IgD-negative memory B cell (primary cell): Measurements from ENCODE around the gene SHISA3. TPM values are rescaled to one million over a fixed set of nuclear protein-coding genes. Genes with fewer than 3 reads are reported as not detected.

Source experiments
- H3K27ac Mint-ChIP-seq, 3 donors: one replicate each; pipeline ENCODE4 v1.8.0; 2020 to 2022; ENCODE audit warnings: mild to moderate bottlenecking in 3 of 3, mixed read lengths in 3 of 3, moderate library complexity in 1 of 3
- H3K27me3 Mint-ChIP-seq: one replicate; pipeline ENCODE4 v1.8.0; 2021; ENCODE audit warnings: mixed read lengths
- H3K36me3 Mint-ChIP-seq: one replicate; pipeline ENCODE4 v1.8.0; 2020; ENCODE audit warnings: mild to moderate bottlenecking, mixed read lengths
- H3K4me1 Mint-ChIP-seq, 3 donors: one replicate each; pipeline ENCODE4 v1.8.0; 2020 to 2022; ENCODE audit warnings: mixed read lengths in 3 of 3, mild to moderate bottlenecking in 1 of 3
- H3K4me3 Mint-ChIP-seq, 4 donors: one replicate each; pipeline ENCODE4 v1.8.0; 2020 to 2022; ENCODE audit warnings: mild to moderate bottlenecking in 4 of 4, mixed read lengths in 4 of 4, moderate library complexity in 3 of 4
- H3K9me3 Mint-ChIP-seq, 3 donors: one replicate each; pipeline ENCODE4 v1.8.0; 2020 to 2021; ENCODE audit warnings: mixed read lengths in 3 of 3, mild to moderate bottlenecking in 1 of 3
- polyA plus RNA-seq: library from polyadenylated mRNA; unstranded; fragments of 300-500 nt; fragmentation: Illumina TruSeq; gene quantifications from one replicate; pipeline ENCODE4 v1.2.3, GENCODE V29; 2021

The SHISA3 gene
- polyA plus RNA-seq, 1 donor from 2014 or later: 0.53 TPM

- no peaks in the 10 kb centered on the region for H3K9me3 Mint-ChIP-seq
- no peaks in the 10 kb centered on the region for H3K4me1 Mint-ChIP-seq
- H3K27ac Mint-ChIP-seq: peak overlapping the region in 1 of 3 donors; percentile 79
- no peaks in the 10 kb centered on the region for H3K27me3 Mint-ChIP-seq
- no peak overlapping the region for H3K4me3 Mint-ChIP-seq
- H3K36me3 Mint-ChIP-seq: peaks cover 25% of the 10 kb centered on the region
These were observed 49.5 kb downstream of the SHISA3 start for GRCh38 chr4:42446823-42447222.

Other genes with a start within 250 kb of the SHISA3 start
- 6.6 TPM for gene BEND4, start 244.8 kb upstream of the SHISA3 start, polyA plus RNA-seq